Measurements from ENCODE around the gene FGD5.

The FGD5 gene

GRCh38 chr3:14923476-14923875 lies 104.7 kb downstream of the FGD5 start:
- no peaks in the 10 kb centered on the region for H3K27me3 ChIP-seq
- H3K4me3 ChIP-seq (ENCODE audit: low read depth in 1 of 2, low read length in 1 of 2): no peak overlapping the region
- TF ChIP-seq, protein P1, sequence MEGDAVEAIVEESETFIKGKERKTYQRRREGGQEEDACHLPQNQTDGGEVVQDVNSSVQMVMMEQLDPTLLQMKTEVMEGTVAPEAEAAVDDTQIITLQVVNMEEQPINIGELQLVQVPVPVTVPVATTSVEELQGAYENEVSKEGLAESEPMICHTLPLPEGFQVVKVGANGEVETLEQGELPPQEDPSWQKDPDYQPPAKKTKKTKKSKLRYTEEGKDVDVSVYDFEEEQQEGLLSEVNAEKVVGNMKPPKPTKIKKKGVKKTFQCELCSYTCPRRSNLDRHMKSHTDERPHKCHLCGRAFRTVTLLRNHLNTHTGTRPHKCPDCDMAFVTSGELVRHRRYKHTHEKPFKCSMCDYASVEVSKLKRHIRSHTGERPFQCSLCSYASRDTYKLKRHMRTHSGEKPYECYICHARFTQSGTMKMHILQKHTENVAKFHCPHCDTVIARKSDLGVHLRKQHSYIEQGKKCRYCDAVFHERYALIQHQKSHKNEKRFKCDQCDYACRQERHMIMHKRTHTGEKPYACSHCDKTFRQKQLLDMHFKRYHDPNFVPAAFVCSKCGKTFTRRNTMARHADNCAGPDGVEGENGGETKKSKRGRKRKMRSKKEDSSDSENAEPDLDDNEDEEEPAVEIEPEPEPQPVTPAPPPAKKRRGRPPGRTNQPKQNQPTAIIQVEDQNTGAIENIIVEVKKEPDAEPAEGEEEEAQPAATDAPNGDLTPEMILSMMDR (IDR thresholded peaks at IDR 0.05): no peak
- H3K9me3 ChIP-seq: no peaks in the 10 kb centered on the region
- H3K27ac ChIP-seq: no peak overlapping the region
- no peaks in the 10 kb centered on the region for H3K36me3 ChIP-seq
- H3K4me1 ChIP-seq (ENCODE audit: control insufficient read depth in 1 of 2, insufficient read depth in 1 of 2, low read depth in 1 of 2, low read length in 1 of 2): no peaks in the 10 kb centered on the region

- no peak overlapping the region for H3K27ac ChIP-seq
These were observed 107.2 kb downstream of the FGD5 start for GRCh38 chr3:14925729-14926591.

DNA sequence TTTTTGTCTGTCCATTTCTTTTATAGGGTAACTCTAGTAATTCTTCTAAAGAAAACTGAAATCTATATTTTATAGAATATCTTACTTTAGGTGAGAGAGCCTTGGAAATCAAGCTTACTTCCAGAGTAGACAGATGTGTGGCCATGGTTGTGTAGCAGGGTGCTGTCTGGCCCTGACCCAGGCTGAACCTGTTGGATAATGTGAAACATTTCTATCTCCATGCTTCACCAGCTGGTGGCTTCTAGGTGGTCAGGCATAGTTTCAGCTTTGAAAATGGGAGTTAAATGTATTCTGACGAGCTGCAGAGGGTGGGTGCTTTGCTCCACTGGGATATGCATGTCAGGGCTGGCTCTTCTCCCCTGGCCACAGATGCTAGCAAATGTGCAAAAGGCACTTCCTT lies 107.8 kb downstream of the FGD5 start:
- Histone ChIP-seq H3K9me3 (no peaks in the 10 kb centered on the region), H3K27ac (no peak overlapping the region), H3K27me3 (no peaks in the 10 kb centered on the region), H3K36me3 (no peaks in the 10 kb centered on the region), H3K4me1 (ENCODE audit: control insufficient read depth in 1 of 2, insufficient read depth in 1 of 2, low read depth in 1 of 2, low read length in 1 of 2) (no peaks in the 10 kb centered on the region), H3K4me3 (ENCODE audit: low read depth in 1 of 2, low read length in 1 of 2) (no peak overlapping the region)
- TF ChIP-seq, protein P1 (IDR thresholded peaks at IDR 0.05): no peak

More at GRCh38 chr3:14925729-14926591, 107.2 kb downstream of the FGD5 start:
- TF ChIP-seq, protein P1 (IDR thresholded peaks at IDR 0.05): peak; percentile 38
- Histone ChIP-seq H3K9me3 (no peaks in the 10 kb centered on the region), H3K4me1 (ENCODE audit: control insufficient read depth in 1 of 2, insufficient read depth in 1 of 2, low read depth in 1 of 2, low read length in 1 of 2) (no peaks in the 10 kb centered on the region), H3K4me3 (ENCODE audit: low read depth in 1 of 2, low read length in 1 of 2) (no peak overlapping the region), H3K27me3 (no peaks in the 10 kb centered on the region), H3K36me3 (no peaks in the 10 kb centered on the region)

DNA sequence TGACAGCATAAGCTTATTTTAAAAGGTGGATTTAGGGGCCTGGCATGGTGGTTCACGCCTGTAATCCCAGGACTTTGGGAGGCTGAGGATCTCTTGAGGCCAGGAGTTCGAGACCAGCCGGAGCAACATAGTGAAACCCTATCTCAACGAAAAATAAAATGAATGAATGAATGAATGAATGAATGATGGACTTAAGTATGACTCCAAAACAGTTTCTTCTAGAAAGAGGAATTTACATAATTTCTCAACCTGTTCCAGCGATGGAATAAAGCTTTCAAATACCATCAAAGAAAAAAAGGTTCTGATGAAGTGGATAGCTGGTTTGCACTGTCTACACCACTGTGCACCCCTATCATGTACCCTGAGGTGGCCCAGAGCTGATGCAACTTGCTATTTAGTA lies 108.5 kb downstream of the FGD5 start:
- Histone ChIP-seq H3K27ac (no peak overlapping the region), H3K9me3 (no peaks in the 10 kb centered on the region), H3K36me3 (no peaks in the 10 kb centered on the region), H3K4me3 (ENCODE audit: low read depth in 1 of 2, low read length in 1 of 2) (no peak overlapping the region), H3K27me3 (no peaks in the 10 kb centered on the region), H3K4me1 (ENCODE audit: control insufficient read depth in 1 of 2, insufficient read depth in 1 of 2, low read depth in 1 of 2, low read length in 1 of 2) (no peaks in the 10 kb centered on the region)
- TF ChIP-seq, protein P1 (IDR thresholded peaks at IDR 0.05): no peak

GRCh38 chr3:14929310-14930074 lies 110.7 kb downstream of the FGD5 start:
- Histone ChIP-seq H3K9me3 (no peaks in the 10 kb centered on the region), H3K4me3 (ENCODE audit: low read depth in 1 of 2, low read length in 1 of 2) (no peak overlapping the region), H3K27ac (no peak overlapping the region), H3K4me1 (ENCODE audit: control insufficient read depth in 1 of 2, insufficient read depth in 1 of 2, low read depth in 1 of 2, low read length in 1 of 2) (no peaks in the 10 kb centered on the region), H3K36me3 (no peaks in the 10 kb centered on the region), H3K27me3 (no peaks in the 10 kb centered on the region)
- TF ChIP-seq, protein P1 (IDR thresholded peaks at IDR 0.05): no peak
